Ectodermal cell (in vitro differentiated cells): Measurements from ENCODE around the gene NAV2.
A peak's percentile ranks its signal among the peaks of the same experiment; 100 is the strongest.

Source experiments
- H3K27ac ChIP-seq: 2 replicates; pipeline ENCODE4 v1.7.0; 2013; ENCODE audit warnings: mild to moderate bottlenecking, low read depth, low read length; ENCODE audit not compliant: insufficient read depth, poor library complexity, severe bottlenecking
- H3K27me3 ChIP-seq: 2 replicates; pipeline ENCODE4 v1.7.0; 2013; ENCODE audit warnings: mild to moderate bottlenecking, low read length; ENCODE audit not compliant: insufficient read depth, control insufficient read depth, poor library complexity, severe bottlenecking
- H3K36me3 ChIP-seq: one replicate; pipeline ENCODE4 v1.7.0; 2013; ENCODE audit warnings: low read length; ENCODE audit not compliant: control insufficient read depth, insufficient read depth
- H3K4me1 ChIP-seq: one replicate; pipeline ENCODE4 v1.7.0; 2013; ENCODE audit warnings: low read length; ENCODE audit not compliant: control insufficient read depth, insufficient read depth
- H3K4me3 ChIP-seq: 2 replicates; pipeline ENCODE4 v1.7.0; 2013; ENCODE audit warnings: low read depth, low read length, control low read depth; ENCODE audit not compliant: insufficient read depth
- H3K9me3 ChIP-seq: 2 replicates; pipeline ENCODE4 v1.7.0; 2013; ENCODE audit warnings: mild to moderate bottlenecking, low read length, moderate library complexity; ENCODE audit not compliant: control insufficient read depth
- WGBS, 2 experiments: methylation state at CpG; one replicate each; pipeline ENCODE4 v1.1.7; 2013; ENCODE audit warnings: missing lambda C conversion rate in 2 of 2; 5-methylcytosine and 5-hydroxymethylcytosine counted together

NAV2 gene

GRCh38 chr11:20134991-20135736 is 422.5 kb downstream of the NAV2 start:
- Histone ChIP-seq H3K9me3 (no peaks in the 10 kb centered on the region), H3K27ac (no peak overlapping the region), H3K4me3 (no peak overlapping the region), H3K4me1 (no peaks in the 10 kb centered on the region), H3K36me3 (no peaks in the 10 kb centered on the region), H3K27me3 (no peaks in the 10 kb centered on the region)
- 88 to 90% methylated on average over 4 to 5 of the region's 5 CpGs for WGBS, 2 experiments

GRCh38 chr11:20137637-20138036 is 425.0 kb downstream of the NAV2 start:
- H3K27ac ChIP-seq: no peak overlapping the region

GRCh38 chr11:20138707-20139106 is 426.1 kb downstream of the NAV2 start:
- H3K36me3 ChIP-seq: no peaks in the 10 kb centered on the region
- WGBS, 2 experiments: 89 to 94% methylated on average over 4 of the region's 4 CpGs
- no peaks in the 10 kb centered on the region for H3K27me3 ChIP-seq

More at GRCh38 chr11:20137637-20138036, 425.0 kb downstream of the NAV2 start:
- H3K27me3 ChIP-seq: no peaks in the 10 kb centered on the region
- no peaks in the 10 kb centered on the region for H3K36me3 ChIP-seq
- no peaks in the 10 kb centered on the region for H3K9me3 ChIP-seq
- no peaks in the 10 kb centered on the region for H3K4me1 ChIP-seq
- no peak overlapping the region for H3K4me3 ChIP-seq

DNA sequence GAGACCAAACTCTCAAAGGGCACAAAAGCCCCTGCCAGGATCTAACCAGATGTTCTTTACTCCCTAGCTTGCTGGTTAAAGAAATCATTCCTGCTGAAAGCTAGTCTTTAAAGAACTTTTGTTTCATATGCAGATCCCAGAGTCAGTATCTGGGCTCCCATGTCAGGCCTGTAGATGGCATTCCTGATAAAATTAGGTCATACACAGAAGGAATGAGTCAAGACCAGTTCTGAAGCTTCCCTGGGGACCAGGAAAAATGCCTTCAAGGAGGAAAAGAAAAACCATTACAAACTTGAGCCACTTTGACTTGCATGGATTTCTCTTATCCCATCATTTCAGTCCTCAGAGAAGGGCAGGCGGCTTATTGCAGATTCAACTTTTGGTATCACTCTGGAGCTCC is 441.7 kb downstream of the NAV2 start:
- Histone ChIP-seq H3K4me3 (no peak overlapping the region), H3K36me3 (no peaks in the 10 kb centered on the region), H3K27ac (no peak overlapping the region), H3K4me1 (peaks cover 28% of the 10 kb centered on the region), H3K9me3 (no peaks in the 10 kb centered on the region), H3K27me3 (peaks cover 57% of the 10 kb centered on the region)
- WGBS, 2 experiments: 56 to 90% methylated on average over 1 of the region's 1 CpG

More at GRCh38 chr11:20138707-20139106, 426.1 kb downstream of the NAV2 start:
- Histone ChIP-seq H3K4me1 (no peaks in the 10 kb centered on the region), H3K9me3 (no peaks in the 10 kb centered on the region), H3K4me3 (no peak overlapping the region), H3K27ac (no peak overlapping the region)

DNA sequence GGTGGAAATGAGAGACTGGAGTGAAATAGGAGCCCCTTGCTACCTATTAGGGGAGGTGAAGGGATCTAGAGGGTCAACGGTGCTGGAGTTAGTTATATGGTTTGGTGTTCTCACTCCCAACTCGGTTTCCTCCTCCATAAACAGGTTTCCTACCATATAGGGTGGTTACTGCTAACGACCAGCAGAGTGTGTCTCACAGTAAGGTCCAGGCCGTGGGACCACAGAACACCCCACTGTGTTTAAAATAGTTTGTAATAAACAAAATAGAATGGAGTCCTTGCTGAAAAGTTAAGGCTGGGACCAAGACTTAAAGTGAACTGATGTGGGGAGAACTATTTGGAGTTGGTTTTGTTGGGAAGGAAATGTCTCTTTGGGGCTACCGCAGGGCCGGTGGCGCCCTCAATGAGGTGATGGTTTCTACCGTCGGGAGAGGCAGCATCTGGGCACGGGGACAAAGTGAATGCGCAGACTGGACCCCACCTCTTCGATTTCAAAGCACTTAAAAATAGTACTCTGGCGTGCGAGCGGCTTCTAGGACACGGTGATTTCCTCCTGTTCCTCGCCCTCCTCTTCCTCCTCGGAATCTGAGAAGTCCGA is 443.1 kb downstream of the NAV2 start:
- Histone ChIP-seq H3K27ac (no peak overlapping the region), H3K36me3 (no peaks in the 10 kb centered on the region), H3K4me3 (peak overlapping the region; percentile 56), H3K4me1 (peaks cover 41% of the 10 kb centered on the region), H3K27me3 (peaks cover 71% of the 10 kb centered on the region), H3K9me3 (no peaks in the 10 kb centered on the region)
- WGBS, 2 experiments: 9 to 10% methylated on average over 18 to 19 of the region's 19 CpGs

- H3K4me3 ChIP-seq: peak overlapping the region; percentile 56
- peaks cover 77% of the 10 kb centered on the region for H3K27me3 ChIP-seq
- H3K27ac ChIP-seq: no peak overlapping the region
- H3K4me1 ChIP-seq: peaks cover 47% of the 10 kb centered on the region
- H3K9me3 ChIP-seq: no peaks in the 10 kb centered on the region
- 2 to 3% methylated on average over 51 of the region's 51 CpGs for WGBS, 2 experiments
- no peaks in the 10 kb centered on the region for H3K36me3 ChIP-seq
Observed at GRCh38 chr11:20156280-20156875, 443.7 kb downstream of the NAV2 start.

DNA sequence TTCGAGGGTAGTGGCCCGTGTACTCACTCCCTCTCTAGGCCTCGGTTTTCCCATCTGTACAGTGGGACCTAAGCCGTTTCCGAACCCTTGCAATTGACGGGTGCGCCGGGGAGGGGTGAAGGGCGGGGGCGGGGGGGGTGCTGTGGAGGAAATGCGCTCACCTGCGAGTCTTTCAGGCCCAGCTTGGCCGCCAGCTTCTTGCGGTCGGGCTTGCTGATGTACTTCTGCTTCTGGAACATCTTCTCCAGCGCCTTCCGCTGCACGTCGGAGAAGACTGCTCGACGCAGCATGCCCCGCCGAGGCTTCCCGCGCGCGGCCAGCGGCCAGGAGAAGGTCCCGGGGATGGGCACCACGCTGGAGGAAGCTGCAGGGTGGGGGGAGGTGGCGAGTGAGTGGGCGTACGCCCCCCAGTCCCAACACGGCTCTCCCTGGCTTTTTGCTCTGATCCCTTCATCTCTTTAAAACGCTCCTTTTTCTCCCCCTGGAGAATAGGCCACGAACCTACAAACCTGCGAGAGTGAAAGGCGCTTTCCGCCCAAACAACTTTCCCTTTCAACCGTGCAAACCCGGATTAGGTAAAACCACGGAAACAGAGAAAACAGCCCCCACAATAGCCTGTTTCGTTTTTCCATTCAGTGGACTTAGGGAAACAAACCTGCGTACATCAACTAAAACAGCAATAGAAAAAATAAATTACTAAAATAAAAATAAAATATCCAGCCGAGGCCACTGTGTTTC is 444.4 kb downstream of the NAV2 start:
- 2% methylated on average over 43 to 45 of the region's 45 CpGs for WGBS, 2 experiments
- Histone ChIP-seq H3K27me3 (peaks cover 84% of the 10 kb centered on the region), H3K27ac (peak overlapping the region; percentile 8), H3K4me1 (peaks cover 52% of the 10 kb centered on the region), H3K36me3 (no peaks in the 10 kb centered on the region), H3K9me3 (no peaks in the 10 kb centered on the region), H3K4me3 (peak overlapping the region; percentile 56)

GRCh38 chr11:20157728-20158127 is 445.1 kb downstream of the NAV2 start:
- Histone ChIP-seq H3K4me1 (peaks cover 52% of the 10 kb centered on the region), H3K27me3 (peaks cover 91% of the 10 kb centered on the region), H3K27ac (no peak overlapping the region), H3K4me3 (peak overlapping the region; percentile 56), H3K36me3 (no peaks in the 10 kb centered on the region), H3K9me3 (no peaks in the 10 kb centered on the region)
- WGBS, 2 experiments: 2% methylated on average over 6 to 9 of the region's 9 CpGs

DNA sequence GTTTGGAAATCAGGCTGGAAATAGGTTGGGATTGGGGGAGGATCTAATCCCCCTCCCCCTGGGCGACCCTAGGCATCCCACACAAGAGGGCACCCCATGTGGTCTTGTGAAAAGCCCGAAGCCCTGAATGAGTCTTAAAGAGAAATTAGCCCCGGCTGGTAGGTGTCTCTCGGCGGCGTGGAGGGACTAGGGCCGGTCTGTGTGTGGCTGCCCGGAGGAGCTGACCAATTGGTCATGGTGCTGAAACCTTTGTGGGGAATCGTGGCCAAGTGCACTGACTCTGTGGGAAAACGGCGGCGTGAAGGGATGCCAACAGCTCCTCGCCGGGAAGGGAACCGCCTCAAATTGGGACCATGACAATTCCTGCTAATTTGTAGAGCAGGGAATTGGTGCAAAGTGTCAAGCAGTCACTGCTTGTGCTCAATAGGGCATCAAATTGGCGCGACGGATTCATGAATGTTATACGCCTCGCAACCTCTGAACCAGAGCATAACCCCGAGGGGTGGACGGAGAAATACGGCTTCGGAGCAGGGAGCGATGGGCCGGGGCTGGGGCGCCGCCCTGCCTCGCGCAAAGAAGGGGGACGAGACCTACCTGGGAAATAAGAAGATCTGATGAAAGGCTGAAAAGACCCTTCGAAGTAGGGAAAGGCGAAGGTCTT is 446.1 kb downstream of the NAV2 start:
- Histone ChIP-seq H3K4me1 (peaks cover 57% of the 10 kb centered on the region), H3K9me3 (no peaks in the 10 kb centered on the region), H3K27me3 (peaks cover 100% of the 10 kb centered on the region), H3K4me3 (peak overlapping the region; percentile 22), H3K27ac (no peak overlapping the region), H3K36me3 (no peaks in the 10 kb centered on the region)
- WGBS, 2 experiments: 1% methylated on average over 32 to 33 of the region's 33 CpGs
